Activated gamma-delta T cell treated with Interleukin-2 at 50 U/mL for 16 hours (primary cell): ENCODE data around the gene CUEDC1.
"Not testable (repeated sequence)": the region's sequence is repeated elsewhere in the genome, so short reads cannot be mapped to it uniquely, and the experiment has no call there.

Experiments
- DNase-seq: peaks from one replicate; pipeline ENCODE4 v3.0.0-alpha.2; 2020

CUEDC1 gene

GRCh38 chr17:57858838-57859237 is 96.4 kb downstream of the CUEDC1 start:
- no peak for DNase-seq

GRCh38 chr17:57856792-57857620 is 98.2 kb downstream of the CUEDC1 start:
- DNase-seq, result no peak

GRCh38 chr17:57855391-57856035 is 99.7 kb downstream of the CUEDC1 start:
- DNase-seq, result no peak

GRCh38 chr17:57853695-57854094 is 101.5 kb downstream of the CUEDC1 start:
- DNase-seq, result no peak

- DNase-seq, result no peak
Measured at GRCh38 chr17:57852955-57853328, 102.3 kb downstream of the CUEDC1 start.

- no peak for DNase-seq
Measured at GRCh38 chr17:57852092-57852954, 102.9 kb downstream of the CUEDC1 start.

- peak; percentile 95 for DNase-seq
Measured at GRCh38 chr17:57849874-57850754, 105.1 kb downstream of the CUEDC1 start, which contains the start of gene MRPS23. MRPS23 (minus strand) TSS chr17:57850044; CDS start chr17:57850010, 34 bp downstream.

GRCh38 chr17:57849163-57849873 is 105.9 kb downstream of the CUEDC1 start:
- DNase-seq, result no peak

- not testable (repeated sequence) for DNase-seq
Measured at GRCh38 chr17:57846056-57846945, 108.9 kb downstream of the CUEDC1 start.

GRCh38 chr17:57842280-57842679 is 112.9 kb downstream of the CUEDC1 start:
- DNase-seq, result no peak

GRCh38 chr17:57839571-57839923 is 115.7 kb downstream of the CUEDC1 start:
- no peak for DNase-seq

GRCh38 chr17:57838857-57839570 is 116.2 kb downstream of the CUEDC1 start:
- DNase-seq, result no peak

GRCh38 chr17:57838453-57838852 is 116.8 kb downstream of the CUEDC1 start:
- DNase-seq, result no peak

GRCh38 chr17:57835333-57835900 is 119.8 kb downstream of the CUEDC1 start:
- no peak for DNase-seq

GRCh38 chr17:57834146-57834741 is 121.0 kb downstream of the CUEDC1 start:
- no peak for DNase-seq

GRCh38 chr17:57833179-57833939 is 121.9 kb downstream of the CUEDC1 start:
- DNase-seq, result peak; percentile 65

GRCh38 chr17:57832314-57833178 is 122.7 kb downstream of the CUEDC1 start:
- DNase-seq, result no peak
